GM19455 (cell line): ENCODE results near the gene ARFGAP2.

ENCODE experiments used
- ATAC-seq: cut with Tn5 transposase; IDR thresholded peaks from one replicate; pipeline ENCODE4 v1.9.1; 2021; ENCODE audit not compliant: unreplicated experiment

ARFGAP2 gene

GRCh38 chr11:47187723-47188122, 11.0 kb upstream of the ARFGAP2 start:
- no peak for ATAC-seq

GRCh38 chr11:47186700-47187695, 10.3 kb upstream of the ARFGAP2 start:
- ATAC-seq = no peak

- ATAC-seq = no peak
Observed at GRCh38 chr11:47186076-47186699, 9.5 kb upstream of the ARFGAP2 start, which contains the start of gene PACSIN3. Gene PACSIN3, minus strand, starts transcription at chr11:47186434. Its CDS starts 3,707 bp downstream, at chr11:47182727.

GRCh38 chr11:47185305-47186075, 8.8 kb upstream of the ARFGAP2 start:
- no peak for ATAC-seq

GRCh38 chr11:47184711-47185304, 8.1 kb upstream of the ARFGAP2 start:
- no peak for ATAC-seq

- ATAC-seq = no peak
Observed at GRCh38 chr11:47183969-47184368, 7.3 kb upstream of the ARFGAP2 start.

- ATAC-seq = no peak
Observed at GRCh38 chr11:47183031-47183856, 6.6 kb upstream of the ARFGAP2 start.

GRCh38 chr11:47182380-47182779, 5.7 kb upstream of the ARFGAP2 start:
- ATAC-seq = no peak

- no peak for ATAC-seq
Observed at GRCh38 chr11:47181271-47181670, 4.6 kb upstream of the ARFGAP2 start.

GRCh38 chr11:47180006-47180787, 3.5 kb upstream of the ARFGAP2 start:
- no peak for ATAC-seq

GRCh38 chr11:47179655-47179991, 2.9 kb upstream of the ARFGAP2 start:
- no peak for ATAC-seq

- no peak for ATAC-seq
Observed at GRCh38 chr11:47178737-47179654, 2.3 kb upstream of the ARFGAP2 start.

GRCh38 chr11:47178316-47178715, 1.6 kb upstream of the ARFGAP2 start:
- ATAC-seq = no peak

GRCh38 chr11:47177846-47178245, 1.2 kb upstream of the ARFGAP2 start:
- no peak for ATAC-seq

- ATAC-seq = peak; percentile 44
Observed at GRCh38 chr11:47177229-47177845, 658 bp upstream of the ARFGAP2 start.

GRCh38 chr11:47175746-47176327, 842 bp downstream of the ARFGAP2 start:
- no peak for ATAC-seq

GRCh38 chr11:47172740-47173336, 3.8 kb downstream of the ARFGAP2 start:
- ATAC-seq = no peak
